Skeletal muscle cell (primary cell): Measurements from ENCODE around the gene CDYL.
A peak's percentile ranks its signal among the peaks of the same experiment; 100 is the strongest.
"Not testable (repeated sequence)": the region's sequence is repeated elsewhere in the genome, so short reads cannot be mapped to it uniquely, and the experiment has no call there.

Experiments used
- DNase-seq: peaks from one replicate; pipeline ENCODE4 v3.0.0-alpha.2; 2010; ENCODE audit warnings: low read depth
- H3K4me3 ChIP-seq: 2 replicates; pipeline ENCODE4 v1.5.1; 2011; ENCODE audit warnings: low read depth, mild to moderate bottlenecking, control low read depth, low read length, moderate library complexity

Gene CDYL

DNA sequence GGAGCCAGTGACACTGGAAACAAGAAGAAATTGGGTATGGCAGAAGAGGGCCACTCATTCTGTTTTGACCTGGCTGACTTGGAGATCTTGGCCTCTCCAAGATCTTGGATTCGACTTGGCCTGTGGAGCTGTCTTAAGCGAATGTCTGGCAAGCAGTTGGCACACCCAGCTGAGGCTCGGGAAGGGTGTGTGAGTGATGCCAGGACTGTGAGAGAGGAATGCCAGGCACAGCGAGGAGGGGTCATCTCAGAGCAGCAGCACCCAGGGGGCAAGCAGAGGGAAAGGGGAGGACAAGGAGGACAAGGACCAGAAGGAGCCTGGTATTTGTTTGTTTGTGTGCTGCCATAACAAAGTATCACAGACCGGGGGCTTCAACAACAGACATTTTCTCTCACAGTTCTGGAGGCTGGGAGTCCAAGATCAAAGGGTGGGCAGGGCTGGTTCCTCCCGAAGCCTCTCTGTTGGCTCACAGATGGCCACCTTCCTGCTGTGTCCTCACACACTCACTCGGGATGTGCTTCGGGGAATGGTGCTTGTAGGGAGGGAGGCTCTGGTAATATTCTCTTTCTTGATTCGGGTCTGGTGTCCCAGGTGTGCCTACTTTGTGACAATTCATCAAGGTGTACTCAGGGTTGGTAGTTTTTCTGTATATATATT is 194.7 kb downstream of the CDYL start:
- no peak for DNase-seq

DNA sequence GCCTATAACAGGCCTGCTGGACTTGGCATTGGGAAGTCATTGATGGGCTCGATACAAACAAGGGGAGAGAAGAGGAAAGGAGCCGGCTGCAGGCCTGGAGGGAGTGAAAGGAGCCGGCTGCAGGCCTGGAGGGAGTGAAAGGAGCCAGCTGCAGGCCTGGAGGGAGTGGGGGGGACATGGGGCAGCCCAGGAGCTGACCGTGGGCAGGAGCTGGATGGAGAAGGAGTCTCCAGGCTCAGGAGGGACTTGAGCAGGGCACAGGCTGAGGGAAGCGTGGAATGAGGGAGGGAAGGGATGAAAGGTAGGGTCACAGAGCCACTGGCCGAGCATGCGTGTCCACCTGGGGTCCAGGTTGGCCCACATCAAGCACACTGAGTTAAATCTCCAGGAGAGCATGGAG is 195.6 kb downstream of the CDYL start:
- H3K4me3 ChIP-seq: no peak overlapping the region
- DNase-seq: no peak

More for the DNA sequence above, 194.7 kb downstream of the CDYL start:
- H3K4me3 ChIP-seq: no peak overlapping the region

DNA sequence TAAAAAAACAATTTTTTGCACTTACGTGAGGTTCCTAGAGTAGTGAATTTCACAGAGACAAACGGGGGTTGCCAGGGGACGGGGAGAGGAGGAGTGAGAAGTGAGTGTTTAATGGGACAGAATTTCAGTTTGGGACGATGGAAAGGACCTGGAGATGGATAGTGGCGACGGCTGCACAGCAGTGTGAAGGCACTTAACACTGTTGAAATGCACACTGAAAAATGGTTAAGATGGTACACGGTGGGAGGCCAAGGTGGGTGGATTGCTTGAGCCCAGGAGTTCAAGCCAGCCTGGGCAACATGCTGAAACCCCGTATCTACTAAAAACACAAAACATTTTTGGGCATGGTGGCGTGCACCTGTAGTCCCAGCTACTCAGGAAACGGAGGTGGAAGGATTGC is 196.2 kb downstream of the CDYL start:
- no peak for DNase-seq

DNA sequence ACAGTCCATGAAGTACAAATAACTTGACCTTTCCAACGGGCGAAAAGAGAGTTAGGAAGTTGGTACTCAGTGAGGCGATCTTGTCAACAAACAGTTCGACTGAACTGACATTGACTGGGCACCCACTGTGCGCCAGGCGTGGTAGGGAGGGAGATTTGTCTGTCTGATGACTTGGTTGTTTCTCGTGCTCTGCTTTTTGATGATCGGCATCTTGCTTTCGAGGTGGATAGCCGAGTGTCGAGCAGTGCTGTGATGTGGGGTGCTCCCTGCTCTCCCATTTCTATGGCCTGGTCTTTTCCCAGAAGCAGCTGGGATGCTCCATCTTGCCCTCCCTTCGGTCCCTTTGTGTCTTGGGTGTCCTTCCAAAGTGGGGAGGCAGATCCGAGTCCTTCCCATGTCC is 197.2 kb downstream of the CDYL start:
- DNase-seq: no peak
- no peak overlapping the region for H3K4me3 ChIP-seq

More for the DNA sequence above, 196.2 kb downstream of the CDYL start:
- no peak overlapping the region for H3K4me3 ChIP-seq

DNA sequence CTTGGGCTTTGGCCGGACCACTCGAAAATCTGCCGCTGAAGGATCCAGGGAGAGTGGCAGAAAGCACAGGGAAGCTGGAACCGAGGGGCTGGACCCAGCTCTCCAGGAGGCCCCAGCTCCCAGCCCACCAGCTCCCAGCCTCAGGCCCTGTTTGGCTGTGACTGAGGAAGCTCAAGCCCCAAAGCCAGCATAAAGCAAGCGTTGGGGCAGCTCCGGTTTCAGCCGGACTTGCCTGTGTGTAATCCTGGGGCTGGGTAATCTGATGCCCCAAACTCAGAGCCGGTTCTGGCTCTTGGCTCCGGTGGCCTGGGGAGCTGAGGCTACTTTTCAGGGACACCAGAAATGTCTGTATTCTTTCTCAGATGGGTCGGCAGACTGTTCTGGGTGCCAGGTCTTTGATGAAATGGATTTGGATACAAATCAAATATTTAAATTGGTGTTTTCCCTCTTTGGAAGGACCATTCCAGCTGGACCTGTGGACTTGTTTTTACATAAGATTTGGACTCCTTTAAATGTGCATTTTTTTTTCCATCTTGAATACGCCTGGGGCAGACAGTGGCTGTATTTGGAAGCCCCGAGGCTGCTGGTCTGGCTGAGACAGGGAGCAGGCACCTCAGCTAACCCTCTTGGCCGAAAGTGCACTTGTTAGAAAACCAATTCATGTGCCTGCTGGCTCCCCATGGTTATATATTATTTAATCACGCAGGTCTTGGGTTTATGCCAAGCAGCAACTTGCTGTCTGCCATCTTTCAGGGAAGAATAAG is 198.0 kb downstream of the CDYL start:
- H3K4me3 ChIP-seq: no peak overlapping the region

DNA sequence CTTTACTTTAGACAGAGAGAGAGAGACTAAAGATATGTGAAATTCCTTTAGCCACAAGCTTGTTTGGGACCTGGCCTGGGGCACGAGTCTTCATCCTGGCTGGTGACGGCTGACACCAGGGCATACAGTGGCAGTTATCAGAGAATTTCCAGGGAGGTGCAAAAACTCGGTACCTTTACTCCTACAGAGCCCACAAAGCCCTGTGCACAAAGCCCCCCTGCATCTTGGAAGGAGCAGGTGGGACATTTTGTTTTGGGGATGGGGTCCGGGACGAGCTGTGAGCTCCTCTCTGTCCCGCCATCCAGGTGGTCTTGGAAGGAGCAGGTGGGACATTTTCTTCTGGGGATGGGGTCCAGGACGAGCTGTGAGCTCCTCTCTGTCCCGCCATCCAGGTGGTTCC is 198.8 kb downstream of the CDYL start:
- DNase-seq: no peak
- H3K4me3 ChIP-seq: no peak overlapping the region

More for the DNA sequence above, 198.0 kb downstream of the CDYL start:
- peak; percentile 25 for DNase-seq

DNA sequence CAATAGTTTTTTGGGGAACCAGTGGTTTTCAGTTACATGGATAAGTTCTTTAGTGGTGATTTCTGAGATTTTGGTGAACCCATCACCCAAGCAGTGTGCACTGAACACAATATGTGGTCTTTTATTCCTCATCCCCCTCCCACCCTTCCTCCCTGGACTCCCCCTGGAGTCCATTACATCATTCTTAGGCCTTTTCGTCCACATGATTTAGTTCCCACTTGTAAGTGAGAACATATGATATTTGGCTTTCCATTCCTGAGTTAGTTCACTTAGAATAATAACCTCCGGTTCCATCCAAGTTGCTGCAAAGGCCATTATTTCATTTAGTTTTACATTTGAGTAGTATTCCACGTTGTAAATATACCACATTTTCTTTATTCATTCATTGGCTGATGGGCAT is 199.3 kb downstream of the CDYL start:
- no peak overlapping the region for H3K4me3 ChIP-seq
- no peak for DNase-seq

DNA sequence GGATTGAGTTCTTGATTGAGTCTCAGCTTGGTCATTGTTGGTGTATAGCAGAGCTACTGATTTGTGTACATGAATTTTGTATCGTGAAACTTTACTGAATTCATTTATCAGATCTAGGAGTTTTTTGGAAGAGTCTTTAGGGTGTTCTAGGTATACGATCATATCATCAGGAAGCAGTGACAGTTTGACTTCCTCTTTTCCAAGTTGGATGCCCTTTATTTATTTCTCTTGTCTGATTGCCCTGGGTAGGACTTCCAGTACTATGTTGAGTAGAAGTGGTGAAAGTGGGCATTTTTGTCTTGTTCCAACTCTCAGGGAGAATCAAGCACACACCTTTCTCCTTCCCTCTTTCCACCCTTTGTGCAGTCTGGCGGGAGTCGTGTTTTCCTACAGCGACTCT is 201.3 kb downstream of the CDYL start:
- no peak overlapping the region for H3K4me3 ChIP-seq
- DNase-seq: no peak

DNA sequence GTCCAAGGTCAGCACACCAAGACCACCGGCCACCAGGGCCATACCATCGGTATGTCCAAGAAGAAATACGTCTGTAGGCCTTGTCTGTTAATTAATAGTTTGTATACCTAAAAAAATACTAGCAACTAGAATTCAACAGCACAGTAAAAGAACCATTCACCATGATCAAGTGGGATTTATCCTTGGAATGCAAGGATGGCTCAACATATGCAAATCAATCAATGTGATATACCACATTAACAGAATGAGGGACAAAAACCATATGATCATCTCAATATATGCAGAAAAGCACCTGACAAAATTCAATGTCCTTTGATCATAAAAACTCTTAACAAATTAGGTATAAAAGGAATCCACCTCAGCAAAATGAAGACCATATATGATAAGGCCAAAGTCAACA is 203.2 kb downstream of the CDYL start:
- no peak for DNase-seq
- H3K4me3 ChIP-seq: no peak overlapping the region

DNA sequence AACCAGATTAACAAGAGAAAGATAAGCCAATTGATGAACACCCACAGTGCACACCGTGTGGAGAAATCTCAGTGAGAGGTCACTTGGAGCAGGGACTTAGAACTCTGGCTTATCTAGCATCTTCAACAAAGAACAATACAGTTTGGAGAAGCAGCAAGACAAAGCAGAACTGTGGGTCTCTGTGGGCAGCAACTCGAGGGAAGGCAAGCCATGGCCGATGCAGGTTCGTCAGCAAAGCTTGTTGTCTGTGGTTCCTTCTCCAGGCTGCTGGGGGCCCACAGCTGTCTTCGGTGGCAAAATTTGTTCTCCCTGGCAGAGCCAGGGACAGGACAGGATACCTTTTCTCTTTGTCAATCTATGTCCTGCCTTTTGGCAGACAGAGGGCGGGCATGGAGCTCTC is 205.6 kb downstream of the CDYL start:
- no peak for DNase-seq
- no peak overlapping the region for H3K4me3 ChIP-seq

DNA sequence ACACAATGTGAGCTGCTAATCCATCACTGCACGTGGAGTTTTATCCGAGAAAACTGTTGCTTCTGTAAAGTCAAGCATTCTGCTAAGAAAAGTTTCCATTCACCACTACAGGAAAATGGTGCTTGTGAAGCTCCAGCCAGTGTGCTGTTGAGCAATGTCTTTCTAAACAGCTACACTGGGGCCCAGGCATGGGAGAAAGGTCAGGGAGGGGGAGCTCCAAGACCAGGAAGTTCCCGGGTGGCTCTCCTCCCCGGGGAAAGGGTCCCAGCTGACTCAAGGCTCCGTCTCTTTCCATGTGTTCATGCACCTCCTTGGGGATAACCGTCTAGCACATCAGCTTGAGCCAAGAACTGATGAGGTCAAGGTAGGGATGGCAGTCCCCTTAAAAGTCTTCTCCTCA is 207.1 kb downstream of the CDYL start:
- no peak overlapping the region for H3K4me3 ChIP-seq
- DNase-seq: no peak

DNA sequence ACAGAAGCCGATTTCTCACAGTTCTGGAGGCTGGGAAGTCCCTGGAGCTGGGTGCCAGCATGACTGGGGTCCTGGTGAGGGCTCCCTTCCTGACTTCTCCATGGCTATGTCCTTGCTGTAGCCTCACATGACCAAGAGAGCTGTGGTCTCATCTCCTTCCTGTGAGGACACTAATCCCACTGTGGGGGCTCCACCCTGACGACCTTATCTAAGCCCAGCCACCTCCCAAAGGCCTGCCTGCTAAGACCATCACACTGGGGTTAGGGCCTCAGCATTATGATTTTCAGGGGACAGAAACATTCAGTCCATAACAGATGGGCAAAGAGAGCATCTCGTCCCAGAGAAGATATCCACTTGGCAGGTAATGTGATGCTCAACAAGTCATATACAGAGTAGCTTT is 210.8 kb downstream of the CDYL start:
- H3K4me3 ChIP-seq: no peak overlapping the region
- no peak for DNase-seq

DNA sequence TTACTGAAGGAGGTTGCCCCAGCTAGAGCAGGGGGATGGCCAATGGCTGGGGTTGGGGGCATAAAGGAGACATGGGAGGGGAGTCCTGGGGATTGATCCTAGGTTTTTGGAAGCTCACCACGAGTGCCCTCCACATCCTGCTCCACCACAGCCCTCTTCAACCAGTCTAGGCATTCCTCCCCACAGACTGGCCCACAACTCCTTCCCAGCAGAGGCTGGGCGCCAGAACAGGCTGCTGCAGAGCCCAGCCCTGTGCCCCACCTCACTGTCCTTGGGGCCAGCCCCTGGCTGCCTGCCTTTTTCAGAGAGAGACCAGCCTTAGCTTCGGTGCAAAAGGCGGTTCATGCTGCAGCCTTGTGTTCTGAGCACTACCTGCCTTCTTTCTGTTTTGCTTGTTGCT is 211.2 kb downstream of the CDYL start:
- H3K4me3 ChIP-seq: no peak overlapping the region
- no peak for DNase-seq

DNA sequence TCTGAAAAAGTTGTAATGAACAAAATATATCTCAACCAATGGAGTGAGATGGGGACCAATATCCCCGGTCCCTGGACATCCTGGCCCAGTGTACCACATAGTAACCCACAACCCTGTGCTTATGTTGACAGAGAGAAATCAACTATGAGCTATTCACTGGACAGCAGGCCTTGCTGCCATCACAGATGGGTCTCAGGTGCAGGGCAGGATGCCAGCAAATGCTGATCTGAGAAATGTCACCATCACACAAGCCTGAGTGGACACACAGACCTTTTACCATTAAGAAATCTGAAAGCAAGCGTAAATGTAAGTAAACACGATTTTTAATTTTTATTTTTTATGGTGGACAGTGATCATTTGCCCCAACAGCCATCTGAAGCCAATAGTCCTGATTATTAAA is 218.5 kb downstream of the CDYL start:
- no peak for DNase-seq
- H3K4me3 ChIP-seq: no peak overlapping the region

DNA sequence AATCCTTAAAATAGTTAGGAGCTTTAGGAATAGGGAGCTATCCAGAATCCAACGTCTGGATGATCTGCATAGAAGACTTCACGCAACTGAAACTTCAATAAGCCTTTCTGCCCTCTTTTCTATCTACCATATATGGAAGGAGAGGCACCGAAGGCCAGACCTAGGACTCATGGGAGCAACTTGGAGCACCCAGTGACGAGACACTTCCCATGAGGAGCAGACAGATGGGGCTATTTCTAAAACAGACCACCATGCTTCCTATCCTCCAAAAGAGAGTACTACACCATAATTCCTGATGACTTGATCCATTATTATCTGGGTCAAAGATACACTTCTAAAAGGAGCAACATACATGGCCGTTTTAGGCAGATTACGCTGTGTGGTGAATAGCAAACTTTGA is 221.7 kb downstream of the CDYL start:
- DNase-seq: no peak
- no peak overlapping the region for H3K4me3 ChIP-seq

DNA sequence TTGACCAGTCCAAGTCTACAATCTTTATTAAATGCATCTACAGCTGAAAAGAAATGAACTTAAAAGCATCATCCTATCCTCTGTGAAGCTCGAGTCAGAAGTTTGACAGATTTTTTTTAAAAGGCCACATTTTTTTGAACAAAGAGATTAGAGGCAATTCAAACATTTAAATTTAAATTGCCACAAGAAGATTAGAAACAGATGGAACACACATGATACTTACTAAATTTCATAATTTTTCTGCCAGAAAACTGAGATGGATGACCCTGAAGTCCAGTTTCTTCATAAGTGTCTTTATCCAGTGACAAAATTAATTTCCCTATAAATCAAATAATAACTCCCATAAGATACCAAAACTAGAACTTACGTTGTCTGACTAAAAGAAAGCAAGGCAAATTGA is 223.4 kb downstream of the CDYL start:
- no peak for DNase-seq
- no peak overlapping the region for H3K4me3 ChIP-seq

DNA sequence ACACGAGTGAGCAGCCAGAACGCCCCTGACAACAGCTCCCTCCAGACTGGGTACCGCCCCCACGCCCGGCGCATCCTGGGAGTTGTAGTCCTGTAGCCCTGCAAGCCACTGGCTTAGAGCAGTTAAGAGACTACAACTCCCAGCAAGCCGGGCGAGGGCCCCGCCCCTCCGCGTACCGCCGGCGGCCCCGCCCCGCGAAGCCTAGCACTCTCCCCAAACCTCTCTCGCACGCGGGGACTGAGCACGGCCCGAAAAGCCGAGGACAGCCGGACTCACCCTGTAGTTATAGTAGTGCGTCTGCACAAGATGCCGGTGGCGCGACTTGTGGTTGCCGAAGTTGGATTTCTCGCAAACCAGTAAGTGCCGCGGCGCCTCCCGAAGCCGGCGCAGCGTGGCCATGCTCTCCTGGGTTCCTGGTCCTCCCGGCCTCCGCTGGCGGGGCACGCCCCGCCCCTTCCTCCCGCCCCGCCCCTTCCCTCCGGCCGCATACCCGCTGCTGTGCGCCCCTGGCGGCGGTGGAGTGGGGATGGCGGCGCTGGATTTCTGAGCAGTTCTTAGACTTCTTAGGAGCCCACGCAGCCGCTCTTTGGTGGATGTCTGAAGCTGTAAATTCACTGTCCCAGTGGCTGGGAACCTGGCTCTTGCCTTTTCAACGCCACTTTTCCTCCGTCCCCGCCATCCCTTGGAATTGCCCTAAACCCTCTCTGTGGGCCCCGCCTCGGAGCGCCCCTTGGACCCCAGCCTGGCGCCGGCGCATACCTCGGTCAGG is 227.6 kb downstream of the CDYL start, which contains the start of gene RPP40:
RPP40 (minus strand) TSS at position 434 of the 769 bp plus-strand sequence; CDS start at position 399, 35 bp downstream.
- DNase-seq: peak; percentile 90
- peak within 1 kb of the TSS; percentile 62 for H3K4me3 ChIP-seq

DNA sequence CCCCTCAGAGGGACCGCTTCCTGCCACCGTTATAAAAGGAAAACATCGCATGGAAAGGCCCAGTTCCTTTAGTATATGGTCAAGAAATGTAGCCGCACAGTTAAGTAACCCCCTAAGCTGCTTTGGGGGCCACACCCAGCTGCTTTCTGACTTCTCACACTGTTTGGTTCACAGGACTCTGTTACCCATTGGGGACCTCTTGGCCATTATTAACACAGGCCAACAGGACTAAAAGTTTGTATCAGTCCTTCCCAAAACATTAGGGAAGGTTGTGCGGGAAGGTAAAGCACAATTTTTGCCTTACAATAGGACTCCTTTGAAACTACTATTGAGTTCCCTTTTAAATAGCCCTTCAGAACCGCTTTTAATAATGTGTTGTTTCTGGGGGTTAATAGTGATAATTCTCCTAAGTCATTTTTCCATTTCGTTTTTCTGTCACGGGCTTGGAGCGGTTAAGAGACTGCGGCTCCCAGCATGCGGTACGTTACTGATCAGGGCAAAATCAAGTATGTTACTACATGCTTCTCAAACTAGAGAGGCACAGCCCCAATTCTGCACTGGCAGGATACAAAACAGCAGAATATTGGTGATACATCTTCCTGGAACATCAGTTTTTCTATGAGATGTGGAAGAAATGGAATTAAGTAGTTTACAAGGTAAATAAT is 228.3 kb downstream of the CDYL start:
- H3K4me3 ChIP-seq: peak overlapping the region; percentile 62
- DNase-seq: peak; percentile 4

DNA sequence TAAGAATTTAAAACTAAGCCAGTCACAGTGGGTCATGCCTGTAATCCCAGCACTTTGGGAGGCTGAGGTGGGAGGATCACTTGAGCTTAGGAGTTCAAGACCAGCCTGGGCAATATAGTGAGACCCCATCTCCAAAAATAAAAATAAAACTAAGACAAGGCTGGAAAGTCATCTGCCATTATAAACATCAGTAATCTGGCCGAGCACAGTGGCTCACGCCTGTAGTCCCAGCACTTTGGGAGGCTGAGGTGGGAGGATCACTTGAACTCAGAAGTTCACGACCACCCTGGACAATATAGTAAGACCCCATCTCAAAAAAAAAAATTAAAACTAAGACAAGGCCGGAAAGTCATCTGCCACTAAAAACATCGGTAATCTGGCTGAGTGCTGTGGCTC is 228.8 kb downstream of the CDYL start:
- H3K4me3 ChIP-seq, DNase-seq: not testable (repeated sequence)
